KOPT-K1 (cell line): ENCODE results near the gene SFXN3.

Source experiments
- H3K27ac ChIP-seq: fragments of 200-600 bp; sonication (generic); 2 replicates; pipeline ENCODE4 v1.5.1; 2016; ENCODE audit warnings: antibody characterized with exemption, mild to moderate bottlenecking, low read depth, low read length; ENCODE audit not compliant: poor library complexity, severe bottlenecking
- H3K36me3 ChIP-seq: fragments of 200-600 bp; sonication (generic); 2 replicates; pipeline ENCODE4 v1.5.1; 2017; ENCODE audit warnings: antibody characterized with exemption, mild to moderate bottlenecking, low read length, moderate library complexity; ENCODE audit not compliant: insufficient read depth
- H3K9me3 ChIP-seq: fragments of 200-600 bp; sonication (generic); 2 replicates; pipeline ENCODE4 v1.5.1; 2017; ENCODE audit warnings: antibody characterized with exemption, low read length, mild to moderate bottlenecking; ENCODE audit not compliant: insufficient read depth, poor library complexity, severe bottlenecking

Gene SFXN3

DNA sequence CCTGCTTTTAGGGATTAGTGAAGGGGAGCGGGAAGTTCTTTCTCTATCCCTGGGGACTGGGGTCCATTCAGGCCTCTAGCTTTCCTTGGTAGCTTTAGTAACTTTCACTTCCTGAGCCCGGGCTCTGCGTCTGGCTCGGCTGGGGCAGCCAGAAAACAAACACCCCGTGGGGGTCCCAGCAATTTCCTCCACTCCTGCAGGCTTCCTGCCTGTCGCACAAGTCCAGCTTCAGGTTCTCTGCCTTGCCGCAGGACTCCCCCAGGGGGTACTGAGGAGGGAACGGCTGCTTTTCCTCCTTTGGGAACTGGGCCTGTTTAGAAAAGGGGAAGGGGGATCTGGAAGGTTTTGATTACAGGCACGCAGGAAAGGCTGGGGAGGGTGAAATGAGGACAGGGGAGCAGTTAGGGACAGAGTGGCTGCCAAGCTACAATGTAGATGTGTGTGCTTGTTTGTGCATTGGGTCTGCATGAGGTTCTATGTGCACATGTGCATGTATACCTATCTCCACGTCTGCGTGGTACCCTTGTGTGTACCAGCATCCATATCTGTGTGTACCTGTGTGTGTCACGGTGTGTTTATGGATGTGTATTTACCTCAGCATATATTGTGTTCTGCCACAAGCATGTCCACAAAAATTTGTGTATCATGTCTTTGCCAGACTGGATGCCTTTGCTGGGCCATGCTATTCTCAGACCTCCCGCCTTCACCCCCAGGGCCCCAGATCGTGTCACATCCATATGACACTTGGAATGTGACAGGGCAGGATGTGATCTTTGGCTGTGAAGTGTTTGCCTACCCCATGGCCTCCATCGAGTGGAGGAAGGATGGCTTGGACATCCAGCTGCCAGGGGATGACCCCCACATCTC is 32.7 kb downstream of the SFXN3 start:
- Histone ChIP-seq H3K9me3 (no peaks in the 10 kb centered on the region), H3K27ac (no peak overlapping the region), H3K36me3 (no peaks in the 10 kb centered on the region; the same call in 1 of the 2 replicates)

DNA sequence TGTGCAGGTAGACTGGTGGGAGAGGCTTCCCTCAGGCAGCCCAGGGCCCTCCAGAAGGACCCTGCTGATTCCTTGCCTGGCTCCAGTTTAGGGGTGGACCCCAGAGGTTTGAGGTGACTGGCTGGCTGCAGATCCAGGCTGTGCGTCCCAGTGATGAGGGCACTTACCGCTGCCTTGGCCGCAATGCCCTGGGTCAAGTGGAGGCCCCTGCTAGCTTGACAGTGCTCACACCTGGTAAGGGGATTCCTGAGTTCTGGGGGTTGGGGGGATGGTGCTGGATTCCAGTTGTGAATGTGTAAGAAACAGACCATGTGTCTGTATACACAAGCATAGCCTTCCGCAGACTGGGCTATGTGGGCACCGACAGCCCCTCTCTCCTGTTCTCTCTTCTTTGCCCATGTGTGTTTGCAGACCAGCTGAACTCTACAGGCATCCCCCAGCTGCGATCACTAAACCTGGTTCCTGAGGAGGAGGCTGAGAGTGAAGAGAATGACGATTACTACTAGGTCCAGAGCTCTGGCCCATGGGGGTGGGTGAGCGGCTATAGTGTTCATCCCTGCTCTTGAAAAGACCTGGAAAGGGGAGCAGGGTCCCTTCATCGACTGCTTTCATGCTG is 33.5 kb downstream of the SFXN3 start:
- Histone ChIP-seq H3K9me3 (no peaks in the 10 kb centered on the region), H3K36me3 (no peaks in the 10 kb centered on the region), H3K27ac (no peak overlapping the region)

DNA sequence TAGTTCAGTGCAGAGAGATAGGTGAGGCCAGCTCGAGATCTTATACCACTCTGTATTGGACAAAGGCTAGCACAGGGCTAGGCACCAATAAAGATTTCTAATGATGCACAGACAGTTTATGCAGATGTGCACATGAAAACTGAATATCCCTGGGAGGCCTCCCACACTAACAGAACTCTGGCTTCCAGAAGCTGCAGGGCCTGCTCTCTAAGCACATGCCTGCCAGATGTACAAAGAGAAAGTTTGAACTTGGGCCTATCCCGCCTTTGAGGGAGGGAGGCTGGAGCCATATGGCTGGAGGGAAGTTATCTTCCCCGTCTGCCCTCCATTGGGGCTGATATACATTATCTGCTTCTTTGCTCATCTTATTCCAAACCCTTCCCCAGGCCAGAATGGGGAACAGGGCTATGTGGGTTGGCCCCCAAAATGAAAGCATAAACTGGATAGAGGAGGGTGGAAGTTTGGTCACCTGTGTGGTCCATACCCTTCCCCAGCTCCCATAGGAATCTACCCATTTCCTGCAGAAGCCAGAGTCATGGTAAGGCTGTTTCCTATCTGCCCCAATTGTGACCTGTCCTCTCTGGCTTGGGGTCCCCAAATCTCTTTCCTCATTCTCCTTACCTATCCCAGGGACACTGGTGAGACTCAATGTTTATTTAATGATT is 34.6 kb downstream of the SFXN3 start:
- no peaks in the 10 kb centered on the region for H3K9me3 ChIP-seq
- H3K36me3 ChIP-seq, result no peaks in the 10 kb centered on the region
- no peak overlapping the region for H3K27ac ChIP-seq

DNA sequence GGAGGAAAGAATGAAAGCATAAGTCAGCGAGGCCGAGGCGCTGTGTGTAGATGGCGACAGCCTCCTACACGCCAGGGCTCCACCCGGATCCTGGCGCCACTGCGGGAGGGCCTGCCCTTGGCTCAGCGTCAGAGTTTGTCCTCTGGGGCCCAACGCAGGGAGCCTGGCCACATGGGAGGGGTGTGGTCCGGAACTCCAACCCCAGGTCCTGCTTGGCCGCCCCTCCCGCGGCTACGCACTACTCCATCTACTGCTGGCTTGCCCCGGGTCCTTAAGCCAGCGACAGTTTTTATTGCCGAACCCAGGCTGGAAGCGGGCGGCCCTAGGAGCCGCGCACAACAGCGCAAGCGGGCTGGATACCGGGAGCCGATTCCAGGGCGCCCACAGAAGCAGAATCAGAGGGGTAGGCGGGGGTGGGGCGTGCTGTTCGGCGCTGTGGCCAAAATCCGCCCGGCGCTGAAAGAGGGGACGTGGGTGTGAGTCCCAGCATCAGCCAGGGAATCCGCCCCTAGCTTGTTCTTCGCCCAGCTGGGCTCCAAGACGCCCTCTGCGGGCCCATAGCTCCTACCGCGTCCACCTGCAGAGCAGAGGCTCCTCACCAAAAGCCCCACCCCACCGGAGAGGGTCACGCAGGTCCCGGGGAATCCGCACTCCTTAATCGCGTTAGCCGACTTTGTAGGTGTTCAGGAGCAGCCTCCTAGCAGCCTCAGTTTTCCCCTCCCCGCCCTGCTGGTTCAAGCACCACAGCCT is 35.3 kb downstream of the SFXN3 start:
- no peaks in the 10 kb centered on the region for H3K36me3 ChIP-seq
- no peaks in the 10 kb centered on the region for H3K9me3 ChIP-seq
- no peak overlapping the region for H3K27ac ChIP-seq

DNA sequence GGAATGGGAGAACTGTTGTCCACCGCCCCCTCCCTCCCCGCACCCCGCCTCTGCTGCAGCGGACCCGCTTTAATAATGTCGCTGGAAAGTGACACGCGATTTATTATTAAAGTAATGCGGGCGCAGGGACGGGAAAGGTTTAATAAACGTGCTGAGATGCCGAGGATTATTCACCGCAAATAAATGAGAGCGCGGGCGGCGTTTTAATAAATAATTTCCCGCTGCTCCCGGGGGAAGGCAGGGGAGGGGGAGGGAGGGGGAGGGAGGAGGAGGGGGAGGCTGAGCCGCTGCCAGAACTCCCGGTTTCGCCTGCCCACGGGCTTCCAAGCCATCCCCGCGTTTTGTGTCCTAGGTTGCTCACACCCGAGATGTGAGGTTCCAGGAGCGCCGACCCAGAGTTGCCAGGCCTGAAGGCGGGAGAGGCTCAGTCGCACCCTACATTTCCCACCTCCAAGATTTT is 35.9 kb downstream of the SFXN3 start:
- H3K27ac ChIP-seq, result no peak overlapping the region
- no peaks in the 10 kb centered on the region for H3K9me3 ChIP-seq
- no peaks in the 10 kb centered on the region for H3K36me3 ChIP-seq

DNA sequence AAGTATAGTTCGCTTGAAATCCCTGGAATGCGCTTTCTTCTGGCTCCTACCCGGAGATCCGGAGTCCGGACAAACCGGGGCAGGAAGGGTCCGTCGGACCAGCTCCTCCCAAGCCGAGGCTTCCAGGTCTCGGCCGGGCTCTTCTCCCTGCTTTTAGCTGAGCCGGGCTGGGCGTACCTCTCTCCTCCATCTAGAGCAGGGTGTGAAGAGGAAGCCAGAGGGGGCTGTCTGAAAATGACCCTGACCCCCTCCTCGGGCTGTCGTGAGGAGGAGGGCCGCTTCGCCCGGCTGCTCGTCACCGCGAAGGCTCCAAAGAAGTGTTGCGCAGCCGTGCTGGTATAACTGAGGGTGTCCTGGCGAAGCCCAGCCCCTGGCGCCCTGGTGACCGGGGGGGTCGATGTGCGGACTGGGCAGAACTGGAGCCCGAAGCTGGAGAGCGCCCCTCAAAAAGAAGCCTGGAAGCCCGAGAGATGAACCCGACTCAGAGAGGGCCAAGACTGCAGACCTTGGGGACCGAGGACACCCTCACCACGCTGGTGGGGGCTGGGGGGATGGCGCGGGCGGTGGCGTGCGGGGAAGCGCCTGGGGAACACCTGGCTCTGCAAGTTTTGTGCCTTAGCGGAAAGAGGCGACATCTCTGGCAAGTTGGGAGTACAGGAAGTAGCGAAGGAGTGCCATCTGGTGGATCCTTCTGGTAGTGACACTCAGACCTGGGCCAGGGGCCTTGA is 36.5 kb downstream of the SFXN3 start:
- H3K27ac ChIP-seq, result peak overlapping the region; percentile 26
- H3K9me3 ChIP-seq, result no peaks in the 10 kb centered on the region
- H3K36me3 ChIP-seq, result no peaks in the 10 kb centered on the region

DNA sequence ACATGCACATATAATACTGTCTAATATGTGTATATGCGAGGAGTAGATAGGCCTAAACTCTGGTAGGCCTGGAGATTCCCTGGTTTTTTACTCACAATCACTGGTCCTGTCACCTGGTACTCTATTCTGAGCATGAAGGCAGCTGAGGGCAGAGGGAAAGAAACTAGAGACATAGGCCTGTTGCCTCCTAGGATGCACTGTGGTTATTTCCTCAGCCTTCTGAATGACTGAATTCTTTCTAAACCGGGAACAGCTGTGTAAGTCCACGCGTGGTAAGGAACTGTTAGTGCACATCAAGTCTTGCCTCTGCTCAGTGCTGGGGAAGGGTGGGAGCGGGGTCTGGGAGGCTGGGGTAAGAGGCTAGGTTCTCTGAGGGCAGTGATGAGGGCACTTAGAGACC is 38.4 kb downstream of the SFXN3 start:
- no peaks in the 10 kb centered on the region for H3K9me3 ChIP-seq
- H3K27ac ChIP-seq, result no peak overlapping the region
- H3K36me3 ChIP-seq, result no peaks in the 10 kb centered on the region

DNA sequence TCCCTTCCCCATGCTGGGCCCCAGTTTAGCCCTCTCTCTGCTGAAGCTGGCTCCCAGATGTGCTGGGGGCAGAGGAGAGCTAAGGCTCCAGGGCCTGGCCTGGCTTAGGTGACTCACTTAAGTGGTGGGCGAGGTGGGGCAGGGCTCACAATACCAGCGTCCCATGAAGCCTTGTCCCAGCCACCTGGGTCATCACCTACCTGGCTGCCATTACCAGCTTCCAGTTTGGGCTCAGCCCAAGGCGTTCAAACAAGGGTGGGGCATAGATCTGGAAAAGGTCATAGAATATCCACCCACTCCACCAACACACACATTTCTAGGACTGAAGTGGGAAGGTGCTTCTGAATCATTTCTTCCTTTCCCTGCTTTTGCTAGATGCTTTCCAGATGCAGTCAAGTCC is 39.1 kb downstream of the SFXN3 start:
- no peaks in the 10 kb centered on the region for H3K36me3 ChIP-seq
- H3K9me3 ChIP-seq, result no peaks in the 10 kb centered on the region
- no peak overlapping the region for H3K27ac ChIP-seq

DNA sequence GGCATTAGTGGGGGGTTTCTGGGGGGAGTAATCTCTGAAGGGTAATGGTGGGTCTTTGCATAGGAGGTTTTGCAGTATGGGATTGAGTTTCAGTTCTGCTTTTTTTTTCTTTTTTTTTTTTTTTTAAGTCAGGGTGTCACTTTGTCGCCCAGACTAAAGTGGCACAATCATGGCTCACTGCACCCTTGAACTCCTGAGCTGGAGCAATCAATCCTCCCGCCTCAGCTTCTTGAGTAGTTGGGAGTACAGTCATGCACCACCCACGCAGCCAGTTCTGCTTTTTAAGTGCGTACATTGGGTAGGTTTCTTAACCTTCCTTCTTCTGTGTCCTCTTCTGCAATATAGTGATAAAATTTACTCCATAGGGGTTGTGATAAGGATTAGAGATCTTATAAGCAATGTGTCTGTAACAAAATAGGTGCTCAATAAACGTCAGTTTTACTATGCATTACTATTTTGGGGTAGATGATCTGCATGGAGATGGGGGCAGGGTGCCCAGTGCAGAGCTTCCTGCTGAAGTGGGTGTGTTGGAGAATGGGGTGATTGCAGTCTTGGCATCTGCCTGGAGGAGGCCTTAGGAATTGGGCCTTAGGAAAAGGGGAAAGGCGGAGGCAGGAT is 40.3 kb downstream of the SFXN3 start:
- no peak overlapping the region for H3K27ac ChIP-seq
- no peaks in the 10 kb centered on the region for H3K36me3 ChIP-seq

DNA sequence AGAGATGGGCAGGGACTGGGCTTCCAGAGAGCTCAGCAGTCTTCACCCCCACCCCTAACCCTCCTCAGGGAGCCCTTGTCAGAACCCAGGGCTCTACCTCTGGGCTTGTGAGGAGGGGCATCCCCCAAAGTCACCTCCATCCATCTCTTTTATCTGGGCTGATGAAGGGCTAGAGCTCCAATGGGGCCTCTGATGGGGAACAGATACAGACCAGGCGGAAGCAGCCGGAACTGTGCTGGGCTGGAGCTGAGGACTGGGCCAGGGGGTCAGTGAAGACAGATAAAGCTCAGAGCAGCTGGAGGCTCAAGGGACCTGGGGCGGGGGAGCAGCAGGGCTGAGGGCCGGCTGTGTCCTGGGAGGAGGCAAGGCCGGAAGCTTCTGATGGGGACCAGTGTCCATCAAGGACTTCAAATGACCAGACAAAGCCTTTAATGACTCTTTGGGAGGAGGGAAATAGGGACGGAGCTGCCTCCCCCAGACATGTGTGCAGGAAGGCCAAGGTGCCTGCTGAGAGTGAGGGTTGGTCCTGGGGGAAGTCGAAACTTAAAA is 40.9 kb downstream of the SFXN3 start:
- Histone ChIP-seq H3K27ac (no peak overlapping the region), H3K9me3 (no peaks in the 10 kb centered on the region)

More for the DNA sequence above, 40.3 kb downstream of the SFXN3 start:
- H3K9me3 ChIP-seq, result no peaks in the 10 kb centered on the region

DNA sequence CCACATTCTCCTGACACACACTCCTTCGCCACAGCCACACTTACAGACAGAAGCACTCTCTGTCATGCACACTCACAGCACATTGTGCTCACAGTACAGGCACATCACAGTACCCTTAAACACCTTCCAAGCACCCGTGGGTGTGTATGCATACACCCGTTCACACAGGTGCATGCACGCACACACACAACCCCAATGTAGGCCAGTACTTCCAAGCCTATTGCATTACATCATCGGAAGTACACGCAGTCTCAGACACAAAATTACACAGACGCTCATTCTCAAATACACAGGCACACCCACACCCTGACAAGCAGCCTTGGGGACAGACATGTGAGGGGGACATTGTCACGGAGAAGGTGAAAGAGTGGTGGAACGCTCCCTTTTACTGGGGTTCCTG is 41.9 kb downstream of the SFXN3 start:
- H3K27ac ChIP-seq, result no peak overlapping the region
- no peaks in the 10 kb centered on the region for H3K36me3 ChIP-seq

More for the DNA sequence above, 40.9 kb downstream of the SFXN3 start:
- no peaks in the 10 kb centered on the region for H3K36me3 ChIP-seq

DNA sequence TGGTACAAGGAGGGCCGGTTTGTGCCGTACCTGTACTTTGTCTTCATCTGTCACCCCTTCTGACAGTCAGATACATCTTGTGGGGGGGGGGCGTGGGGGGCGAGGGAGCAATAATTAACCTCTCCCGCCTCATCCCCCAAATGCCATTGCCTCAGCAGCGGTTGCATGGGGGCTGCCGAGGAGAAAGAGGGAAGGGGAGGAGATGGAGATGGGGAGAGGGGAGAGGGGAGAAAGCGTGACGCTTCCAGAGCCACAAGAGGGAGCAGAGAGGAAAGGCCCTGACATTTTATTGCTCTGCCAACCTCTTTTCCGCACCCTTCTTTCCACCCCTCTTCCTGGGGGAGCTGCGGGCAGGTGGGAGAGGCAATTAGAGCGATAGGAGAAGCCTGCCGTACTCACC is 42.6 kb downstream of the SFXN3 start:
- Histone ChIP-seq H3K9me3 (no peaks in the 10 kb centered on the region), H3K27ac (no peak overlapping the region), H3K36me3 (no peaks in the 10 kb centered on the region)

More for the DNA sequence above, 41.9 kb downstream of the SFXN3 start:
- no peaks in the 10 kb centered on the region for H3K9me3 ChIP-seq

DNA sequence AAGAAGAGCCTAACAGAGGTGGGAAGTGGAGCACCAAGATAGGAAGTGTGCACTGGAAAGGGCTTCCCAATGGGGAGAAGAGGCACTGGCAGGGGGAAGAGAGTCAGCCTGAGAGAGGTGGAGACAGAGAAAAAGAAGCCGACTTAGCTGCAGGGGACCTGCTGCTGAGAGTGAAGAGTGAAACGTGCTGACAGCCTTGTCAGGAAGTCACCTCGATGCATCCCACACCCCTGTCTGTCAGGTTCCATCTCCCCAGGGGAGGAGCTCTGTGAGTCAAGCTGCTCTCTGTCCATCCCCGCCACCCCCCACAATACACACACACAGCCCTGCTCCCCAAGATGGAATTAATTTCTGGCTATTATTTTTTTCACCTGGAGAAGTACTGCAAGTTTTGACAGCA is 44.7 kb downstream of the SFXN3 start:
- H3K36me3 ChIP-seq, result no peaks in the 10 kb centered on the region
- no peaks in the 10 kb centered on the region for H3K9me3 ChIP-seq
- H3K27ac ChIP-seq, result no peak overlapping the region

DNA sequence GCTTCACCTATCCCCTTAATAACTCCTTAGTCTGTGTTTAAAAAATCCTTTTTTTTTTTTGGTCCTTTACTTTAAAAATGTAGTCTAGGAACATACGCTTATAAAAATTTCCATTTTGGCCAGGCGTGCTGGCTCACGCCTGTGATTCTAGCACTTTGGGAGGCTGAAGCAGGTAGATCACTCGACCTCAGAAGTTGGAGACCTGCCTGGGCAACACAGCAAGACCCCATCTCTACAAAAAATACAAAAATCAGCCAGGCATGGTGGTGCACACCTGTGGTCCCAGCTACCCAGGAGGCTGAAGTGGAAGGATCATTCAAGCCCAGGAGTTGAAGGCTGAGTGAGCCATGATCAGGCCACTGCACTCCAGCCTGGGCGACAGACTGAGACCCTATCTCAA is 45.6 kb downstream of the SFXN3 start:
- no peaks in the 10 kb centered on the region for H3K9me3 ChIP-seq
- H3K36me3 ChIP-seq, result no peaks in the 10 kb centered on the region
- H3K27ac ChIP-seq, result no peak overlapping the region
